GM12801 (cell line): ENCODE results near the gene CTNND2.

Experiments used
- TF ChIP-seq, protein P1 (sequence below): IDR thresholded peaks from one replicate; pipeline ENCODE4 v1.5.1; 2011; ENCODE audit warnings: control low read depth; ENCODE audit not compliant: insufficient read length; ENCODE audit errors: extremely low read depth

Gene CTNND2

DNA sequence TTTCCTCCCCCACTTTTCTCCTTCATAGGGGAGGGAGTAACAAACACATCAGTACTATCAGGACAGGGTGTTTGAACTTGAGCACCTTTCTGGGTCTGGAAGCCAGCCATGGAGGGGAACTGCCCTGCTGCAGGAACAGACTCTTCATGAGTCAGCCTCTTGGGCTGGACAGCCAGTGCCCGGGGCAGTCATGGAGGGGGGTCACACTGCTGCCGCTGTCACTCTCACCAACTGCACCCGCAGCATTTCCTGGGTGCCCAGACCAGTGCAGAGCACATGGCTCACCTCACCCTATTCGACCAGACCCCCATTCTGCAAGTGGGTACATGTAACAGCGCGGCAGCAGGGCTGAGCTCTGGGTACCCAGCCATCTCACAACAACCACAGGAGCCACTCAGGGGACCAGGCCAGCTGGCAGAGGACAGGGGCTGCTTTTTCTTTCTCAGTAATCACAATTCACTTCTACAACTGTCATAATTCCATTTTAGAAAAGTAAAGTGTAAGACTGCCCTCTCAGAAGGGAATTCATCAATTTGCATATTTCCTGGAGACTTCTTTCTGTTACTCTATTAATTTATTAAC, 118.4 kb downstream of the CTNND2 start:
- TF ChIP-seq, protein P1, sequence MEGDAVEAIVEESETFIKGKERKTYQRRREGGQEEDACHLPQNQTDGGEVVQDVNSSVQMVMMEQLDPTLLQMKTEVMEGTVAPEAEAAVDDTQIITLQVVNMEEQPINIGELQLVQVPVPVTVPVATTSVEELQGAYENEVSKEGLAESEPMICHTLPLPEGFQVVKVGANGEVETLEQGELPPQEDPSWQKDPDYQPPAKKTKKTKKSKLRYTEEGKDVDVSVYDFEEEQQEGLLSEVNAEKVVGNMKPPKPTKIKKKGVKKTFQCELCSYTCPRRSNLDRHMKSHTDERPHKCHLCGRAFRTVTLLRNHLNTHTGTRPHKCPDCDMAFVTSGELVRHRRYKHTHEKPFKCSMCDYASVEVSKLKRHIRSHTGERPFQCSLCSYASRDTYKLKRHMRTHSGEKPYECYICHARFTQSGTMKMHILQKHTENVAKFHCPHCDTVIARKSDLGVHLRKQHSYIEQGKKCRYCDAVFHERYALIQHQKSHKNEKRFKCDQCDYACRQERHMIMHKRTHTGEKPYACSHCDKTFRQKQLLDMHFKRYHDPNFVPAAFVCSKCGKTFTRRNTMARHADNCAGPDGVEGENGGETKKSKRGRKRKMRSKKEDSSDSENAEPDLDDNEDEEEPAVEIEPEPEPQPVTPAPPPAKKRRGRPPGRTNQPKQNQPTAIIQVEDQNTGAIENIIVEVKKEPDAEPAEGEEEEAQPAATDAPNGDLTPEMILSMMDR = no peak

- TF ChIP-seq, protein P1 = no peak
Observed at GRCh38 chr5:11780641-11781345, 123.5 kb downstream of the CTNND2 start.

DNA sequence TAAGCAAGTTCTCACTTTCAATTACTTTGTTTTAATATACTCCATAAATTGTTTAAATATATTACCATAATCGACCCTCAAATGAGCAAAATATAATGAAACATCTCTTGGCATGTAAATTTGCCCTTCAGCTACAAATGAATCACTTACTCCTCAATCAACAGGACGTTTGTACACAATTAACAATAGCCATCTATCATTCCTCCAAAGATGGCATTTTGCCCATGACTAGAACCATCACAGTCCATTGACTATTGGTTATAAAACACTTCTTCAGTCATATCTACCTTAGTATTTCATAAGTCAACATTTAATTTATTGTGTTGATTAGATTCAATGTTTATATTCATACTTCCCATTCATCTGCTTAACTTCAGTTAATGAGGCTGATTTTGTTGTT, 127.2 kb downstream of the CTNND2 start:
- TF ChIP-seq, protein P1 = no peak

DNA sequence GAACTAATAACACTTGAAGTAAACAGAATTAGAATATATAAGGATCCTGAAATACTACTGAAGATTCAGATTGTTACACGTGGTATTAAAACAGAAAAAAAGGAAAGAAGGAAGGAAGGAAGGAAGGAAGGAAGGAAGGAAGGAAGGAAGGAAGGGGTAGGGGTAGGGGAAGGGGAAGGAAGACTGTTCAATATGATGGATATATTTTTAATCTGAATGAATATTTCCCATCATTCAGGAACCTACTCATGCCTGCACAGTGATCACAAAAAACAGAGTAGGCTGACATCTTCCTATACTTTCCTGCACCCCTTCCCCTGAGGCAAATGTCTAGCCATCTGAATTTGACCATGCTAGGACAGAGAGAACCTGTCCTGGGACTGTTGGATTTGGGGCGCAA, 133.9 kb downstream of the CTNND2 start:
- TF ChIP-seq, protein P1 = no peak

- TF ChIP-seq, protein P1 = no peak
Observed at GRCh38 chr5:11760934-11761603, 143.2 kb downstream of the CTNND2 start.

- TF ChIP-seq, protein P1 = no peak
Observed at GRCh38 chr5:11758321-11758720, 145.9 kb downstream of the CTNND2 start.

DNA sequence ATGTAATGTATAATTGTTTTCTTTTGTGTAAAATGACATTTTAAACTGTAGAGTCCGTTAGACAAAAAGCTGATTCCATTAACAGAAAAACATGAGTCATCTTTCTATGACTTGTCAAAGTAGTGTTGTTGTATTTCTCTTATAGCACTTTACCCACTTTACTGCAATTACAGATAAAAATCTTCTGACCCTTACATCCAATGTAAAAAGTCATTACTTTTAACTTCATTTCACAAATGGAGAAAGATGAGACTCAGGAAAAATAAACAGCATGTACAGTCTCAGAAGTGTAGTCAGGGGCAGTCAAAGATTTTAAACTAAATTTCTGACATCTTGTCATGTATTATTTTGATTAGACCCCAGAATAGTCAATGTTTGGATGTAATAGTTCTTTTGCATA, 146.6 kb downstream of the CTNND2 start:
- TF ChIP-seq, protein P1 = no peak
